Measurements from ENCODE around the gene DAAM2. TPM values are rescaled to one million over a fixed set of nuclear protein-coding genes. Genes with fewer than 3 reads are reported as not detected.

The DAAM2 gene
- total and polyA plus RNA-seq, 2 donors (not counting 1 experiment from before 2014, with no cell fraction given), result 41.5 to 48.2 TPM

DNA sequence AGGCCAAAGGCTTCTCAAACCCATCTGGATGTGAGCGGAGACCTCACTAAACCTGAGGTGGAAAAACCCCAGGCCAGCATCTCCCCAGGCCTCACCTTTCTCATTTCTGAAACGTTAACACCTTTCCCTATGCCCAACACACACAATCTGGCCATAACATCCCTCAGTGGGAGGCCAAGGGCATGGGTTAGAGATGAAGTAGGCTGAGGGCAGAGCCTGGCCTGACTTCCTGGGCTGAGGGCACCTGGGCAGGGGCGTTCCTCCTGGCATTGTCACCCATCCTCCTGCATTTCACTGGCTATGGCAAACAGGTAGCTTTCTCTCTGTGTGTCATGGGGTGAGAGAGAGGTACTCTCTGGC lies 133.7 kb downstream of the DAAM2 start:
- Histone ChIP-seq H3K36me3 (ENCODE audit: control insufficient read depth, insufficient read depth, low read length) (peaks cover 5% of the 10 kb centered on the region), H3K9me3 (ENCODE audit: control insufficient read depth, insufficient read depth, low read depth, low read length) (no peaks in the 10 kb centered on the region), H3K4me3 (replicated peaks in 1 of 4; ENCODE audit: control extremely low read depth in 1 of 4, insufficient read depth in 1 of 4, low read depth in 3 of 4, low read length in 4 of 4) (no peak overlapping the region), H4K20me1 (ENCODE audit: control insufficient read depth, extremely low read depth, insufficient read depth, low read length) (no peaks in the 10 kb centered on the region), H3K27me3 (ENCODE audit: control insufficient read depth, insufficient read depth, low read length) (no peaks in the 10 kb centered on the region), H3K4me1 (ENCODE audit: control insufficient read depth, extremely low read depth, insufficient read depth, low read length) (peaks cover 5% of the 10 kb centered on the region), H3K9ac (ENCODE audit: insufficient read depth, low read length) (no peak overlapping the region), H3K27ac (ENCODE audit: insufficient read depth, low read length) (no peak overlapping the region), H2AFZ (ENCODE audit: low read length) (no peak overlapping the region), H3K4me2 (ENCODE audit: extremely low read depth, insufficient read depth, low read length) (no peak overlapping the region), H3K79me2 (ENCODE audit: control insufficient read depth, insufficient read depth, low read length) (no peaks in the 10 kb centered on the region)
- TF ChIP-seq, protein P1, sequence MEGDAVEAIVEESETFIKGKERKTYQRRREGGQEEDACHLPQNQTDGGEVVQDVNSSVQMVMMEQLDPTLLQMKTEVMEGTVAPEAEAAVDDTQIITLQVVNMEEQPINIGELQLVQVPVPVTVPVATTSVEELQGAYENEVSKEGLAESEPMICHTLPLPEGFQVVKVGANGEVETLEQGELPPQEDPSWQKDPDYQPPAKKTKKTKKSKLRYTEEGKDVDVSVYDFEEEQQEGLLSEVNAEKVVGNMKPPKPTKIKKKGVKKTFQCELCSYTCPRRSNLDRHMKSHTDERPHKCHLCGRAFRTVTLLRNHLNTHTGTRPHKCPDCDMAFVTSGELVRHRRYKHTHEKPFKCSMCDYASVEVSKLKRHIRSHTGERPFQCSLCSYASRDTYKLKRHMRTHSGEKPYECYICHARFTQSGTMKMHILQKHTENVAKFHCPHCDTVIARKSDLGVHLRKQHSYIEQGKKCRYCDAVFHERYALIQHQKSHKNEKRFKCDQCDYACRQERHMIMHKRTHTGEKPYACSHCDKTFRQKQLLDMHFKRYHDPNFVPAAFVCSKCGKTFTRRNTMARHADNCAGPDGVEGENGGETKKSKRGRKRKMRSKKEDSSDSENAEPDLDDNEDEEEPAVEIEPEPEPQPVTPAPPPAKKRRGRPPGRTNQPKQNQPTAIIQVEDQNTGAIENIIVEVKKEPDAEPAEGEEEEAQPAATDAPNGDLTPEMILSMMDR (conservative IDR thresholded peaks at IDR 0.05 in 1 of 2, IDR thresholded peaks at IDR 0.05 in 1 of 2; ENCODE audit: low read depth in 1 of 2, low read length in 2 of 2), result no peak
- TF ChIP-seq EZH2 (IDR thresholded peaks at IDR 0.05; ENCODE audit: low read length, missing control alignments), result no peak
- DNase-seq (ENCODE audit: low read depth in 2 of 2), result no peak

DNA sequence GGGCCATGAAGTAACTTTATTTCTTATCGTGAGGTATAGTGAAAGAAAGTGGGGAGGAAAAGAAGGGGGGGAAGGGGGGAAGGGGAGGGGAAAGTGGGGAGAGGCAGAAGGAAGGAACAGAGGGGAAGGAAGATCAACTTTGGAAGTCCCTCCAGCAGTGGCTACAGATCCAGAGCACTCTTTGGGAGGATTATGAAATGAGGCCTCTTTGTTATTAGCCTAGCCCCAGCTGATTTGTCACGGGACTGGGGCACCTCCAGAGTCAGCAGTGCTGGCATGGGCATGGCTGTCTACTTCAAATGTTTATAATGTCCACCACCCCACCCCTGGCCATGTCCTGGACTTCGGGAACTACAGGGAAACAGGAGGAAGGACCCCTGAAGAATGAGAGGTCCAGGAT lies 134.5 kb downstream of the DAAM2 start:
- no peak overlapping the region for H2AFZ ChIP-seq (ENCODE audit: low read length)
- DNase-seq (ENCODE audit: low read depth in 2 of 2), result no peak
- H3K4me2 ChIP-seq (ENCODE audit: extremely low read depth, insufficient read depth, low read length), result no peak overlapping the region
- no peak overlapping the region for H3K27ac ChIP-seq (ENCODE audit: insufficient read depth, low read length)
- no peaks in the 10 kb centered on the region for H3K9me3 ChIP-seq (ENCODE audit: control insufficient read depth, insufficient read depth, low read depth, low read length)
- peaks cover 6% of the 10 kb centered on the region for H3K4me1 ChIP-seq (ENCODE audit: control insufficient read depth, extremely low read depth, insufficient read depth, low read length)
- no peaks in the 10 kb centered on the region for H3K79me2 ChIP-seq (ENCODE audit: control insufficient read depth, insufficient read depth, low read length)
- H3K9ac ChIP-seq (ENCODE audit: insufficient read depth, low read length), result no peak overlapping the region
- no peak overlapping the region for H3K4me3 ChIP-seq (replicated peaks in 1 of 4; ENCODE audit: control extremely low read depth in 1 of 4, insufficient read depth in 1 of 4, low read depth in 3 of 4, low read length in 4 of 4)
- no peak for TF ChIP-seq EZH2 (IDR thresholded peaks at IDR 0.05; ENCODE audit: low read length, missing control alignments)
- TF ChIP-seq, protein P1 (conservative IDR thresholded peaks at IDR 0.05 in 1 of 2, IDR thresholded peaks at IDR 0.05 in 1 of 2; ENCODE audit: low read depth in 1 of 2, low read length in 2 of 2), result no peak
- H3K27me3 ChIP-seq (ENCODE audit: control insufficient read depth, insufficient read depth, low read length), result no peaks in the 10 kb centered on the region
- H3K36me3 ChIP-seq (ENCODE audit: control insufficient read depth, insufficient read depth, low read length), result peaks cover 5% of the 10 kb centered on the region
- H4K20me1 ChIP-seq (ENCODE audit: control insufficient read depth, extremely low read depth, insufficient read depth, low read length), result no peaks in the 10 kb centered on the region

GRCh38 chr6:39927159-39927558 lies 135.0 kb downstream of the DAAM2 start:
- Histone ChIP-seq H3K79me2 (ENCODE audit: control insufficient read depth, insufficient read depth, low read length) (no peaks in the 10 kb centered on the region), H3K9ac (ENCODE audit: insufficient read depth, low read length) (no peak overlapping the region), H3K4me3 (replicated peaks in 1 of 4; ENCODE audit: control extremely low read depth in 1 of 4, insufficient read depth in 1 of 4, low read depth in 3 of 4, low read length in 4 of 4) (no peak overlapping the region), H3K9me3 (ENCODE audit: control insufficient read depth, insufficient read depth, low read depth, low read length) (no peaks in the 10 kb centered on the region), H3K27me3 (ENCODE audit: control insufficient read depth, insufficient read depth, low read length) (no peaks in the 10 kb centered on the region), H3K27ac (ENCODE audit: insufficient read depth, low read length) (no peak overlapping the region), H4K20me1 (ENCODE audit: control insufficient read depth, extremely low read depth, insufficient read depth, low read length) (no peaks in the 10 kb centered on the region), H3K4me1 (ENCODE audit: control insufficient read depth, extremely low read depth, insufficient read depth, low read length) (peaks cover 6% of the 10 kb centered on the region), H2AFZ (ENCODE audit: low read length) (no peak overlapping the region), H3K4me2 (ENCODE audit: extremely low read depth, insufficient read depth, low read length) (no peak overlapping the region), H3K36me3 (ENCODE audit: control insufficient read depth, insufficient read depth, low read length) (peaks cover 5% of the 10 kb centered on the region)
- TF ChIP-seq EZH2 (IDR thresholded peaks at IDR 0.05; ENCODE audit: low read length, missing control alignments), result no peak
- TF ChIP-seq, protein P1 (conservative IDR thresholded peaks at IDR 0.05 in 1 of 2, IDR thresholded peaks at IDR 0.05 in 1 of 2; ENCODE audit: low read depth in 1 of 2, low read length in 2 of 2), result no peak
- peak in 1 of 2 donors; percentile 63 for DNase-seq (ENCODE audit: low read depth in 2 of 2)
